Osteocyte (in vitro differentiated cells): Measurements from ENCODE around the gene EXOC3L1. TPM values are rescaled to one million over a fixed set of nuclear protein-coding genes. Genes with fewer than 3 reads are reported as not detected.
A peak's percentile ranks its signal among the peaks of the same experiment; 100 is the strongest.

Experiments used
- DNase-seq: peaks from one replicate; pipeline ENCODE4 v3.0.0; 2021; ENCODE audit warnings: mixed read lengths; ENCODE audit not compliant: unreplicated experiment; ENCODE audit errors: extremely low spot score
- H3K27ac Mint-ChIP-seq: one replicate; pipeline ENCODE4 v1.8.0; 2021; ENCODE audit warnings: mild to moderate bottlenecking, mixed read lengths; ENCODE audit not compliant: unreplicated experiment
- H3K27me3 Mint-ChIP-seq: one replicate; pipeline ENCODE4 v1.8.0; 2021; ENCODE audit warnings: mixed read lengths; ENCODE audit not compliant: unreplicated experiment
- H3K36me3 Mint-ChIP-seq: one replicate; pipeline ENCODE4 v1.8.0; 2021; ENCODE audit warnings: mixed read lengths; ENCODE audit not compliant: unreplicated experiment
- H3K4me1 Mint-ChIP-seq: one replicate; pipeline ENCODE4 v1.8.0; 2021; ENCODE audit warnings: mixed read lengths; ENCODE audit not compliant: unreplicated experiment
- H3K4me3 Mint-ChIP-seq: one replicate; pipeline ENCODE4 v1.8.0; 2021; ENCODE audit warnings: mild to moderate bottlenecking, moderate library complexity, mixed read lengths; ENCODE audit not compliant: unreplicated experiment
- H3K9me3 Mint-ChIP-seq: one replicate; pipeline ENCODE4 v1.8.0; 2021; ENCODE audit warnings: mixed read lengths; ENCODE audit not compliant: unreplicated experiment
- CTCF ChIP-seq: fragments of 200-600 bp; sonication (generic); IDR thresholded peaks from 2 replicates; pipeline ENCODE4 v1.5.0; 2021; ENCODE audit warnings: antibody characterized with exemption, mild to moderate bottlenecking, moderate library complexity
- total RNA-seq: library from RNA; stranded (reverse); gene quantifications from 2 replicates; pipeline ENCODE4 v1.2.1, GENCODE V29; 2021

Gene EXOC3L1
- total RNA-seq, 1 donor from 2014 or later = not detected

GRCh38 chr16:67154578-67155294 is 35.2 kb downstream of the EXOC3L1 start:
- H3K36me3 Mint-ChIP-seq = peaks cover 2% of the 10 kb centered on the region
- H3K27ac Mint-ChIP-seq = no peak overlapping the region
- H3K4me3 Mint-ChIP-seq = peak overlapping the region; percentile 63
- no peak for DNase-seq
- H3K27me3 Mint-ChIP-seq = peaks cover 19% of the 10 kb centered on the region
- peaks cover 19% of the 10 kb centered on the region for H3K4me1 Mint-ChIP-seq
- no peaks in the 10 kb centered on the region for H3K9me3 Mint-ChIP-seq
- TF ChIP-seq CTCF = no peak

- H3K4me1 Mint-ChIP-seq = peaks cover 13% of the 10 kb centered on the region
- peak overlapping the region; percentile 79 for H3K27ac Mint-ChIP-seq
- H3K4me3 Mint-ChIP-seq = peak overlapping the region; percentile 80
- no peaks in the 10 kb centered on the region for H3K9me3 Mint-ChIP-seq
- TF ChIP-seq CTCF = no peak
- H3K36me3 Mint-ChIP-seq = peaks cover 18% of the 10 kb centered on the region
- peaks cover 11% of the 10 kb centered on the region for H3K27me3 Mint-ChIP-seq
- no peak for DNase-seq
Observed at GRCh38 chr16:67151431-67152097, 38.4 kb downstream of the EXOC3L1 start.

- Mint-ChIP-seq H3K9me3 (no peaks in the 10 kb centered on the region), H3K36me3 (peaks cover 18% of the 10 kb centered on the region), H3K27me3 (peaks cover 4% of the 10 kb centered on the region), H3K4me3 (peak within 1 kb of the TSS; percentile 80), H3K4me1 (peaks cover 13% of the 10 kb centered on the region), H3K27ac (peak within 1 kb of the TSS; percentile 79)
- no peak for TF ChIP-seq CTCF
- no peak for DNase-seq
Observed at GRCh38 chr16:67150833-67151396, 39.0 kb downstream of the EXOC3L1 start, which contains the start of gene B3GNT9. Gene B3GNT9, minus strand, starts transcription at chr16:67150998. Its CDS starts 513 bp downstream, at chr16:67150485.

- peaks cover 18% of the 10 kb centered on the region for H3K36me3 Mint-ChIP-seq
- no peak for DNase-seq
Observed at GRCh38 chr16:67150047-67150832, 39.7 kb downstream of the EXOC3L1 start.

More at GRCh38 chr16:67150047-67150832, 39.7 kb downstream of the EXOC3L1 start:
- Mint-ChIP-seq H3K9me3 (no peaks in the 10 kb centered on the region), H3K4me3 (peak overlapping the region; percentile 80), H3K4me1 (peaks cover 13% of the 10 kb centered on the region), H3K27me3 (peaks cover 1% of the 10 kb centered on the region), H3K27ac (peak overlapping the region; percentile 79)
- TF ChIP-seq CTCF = peak; percentile 31
